HT1080 (cell line): ENCODE measurements around the gene PPP2R5C. TPM values are rescaled to one million over a fixed set of nuclear protein-coding genes. Genes with fewer than 3 reads are reported as not detected.

ENCODE experiments used
- DNase-seq: peaks from one replicate; pipeline ENCODE4 v3.0.0-alpha.2; 2015; ENCODE audit warnings: low read depth
- total RNA-seq: library from RNA; depleted of rRNA; stranded (reverse); fragments of >200 nt; shearing (Covaris generic); gene quantifications from 2 replicates; pipeline ENCODE4 v1.2.3, GENCODE V29; 2014

The PPP2R5C gene
- total RNA-seq, 1 experiment from 2014 or later, result 93.2 TPM

DNA sequence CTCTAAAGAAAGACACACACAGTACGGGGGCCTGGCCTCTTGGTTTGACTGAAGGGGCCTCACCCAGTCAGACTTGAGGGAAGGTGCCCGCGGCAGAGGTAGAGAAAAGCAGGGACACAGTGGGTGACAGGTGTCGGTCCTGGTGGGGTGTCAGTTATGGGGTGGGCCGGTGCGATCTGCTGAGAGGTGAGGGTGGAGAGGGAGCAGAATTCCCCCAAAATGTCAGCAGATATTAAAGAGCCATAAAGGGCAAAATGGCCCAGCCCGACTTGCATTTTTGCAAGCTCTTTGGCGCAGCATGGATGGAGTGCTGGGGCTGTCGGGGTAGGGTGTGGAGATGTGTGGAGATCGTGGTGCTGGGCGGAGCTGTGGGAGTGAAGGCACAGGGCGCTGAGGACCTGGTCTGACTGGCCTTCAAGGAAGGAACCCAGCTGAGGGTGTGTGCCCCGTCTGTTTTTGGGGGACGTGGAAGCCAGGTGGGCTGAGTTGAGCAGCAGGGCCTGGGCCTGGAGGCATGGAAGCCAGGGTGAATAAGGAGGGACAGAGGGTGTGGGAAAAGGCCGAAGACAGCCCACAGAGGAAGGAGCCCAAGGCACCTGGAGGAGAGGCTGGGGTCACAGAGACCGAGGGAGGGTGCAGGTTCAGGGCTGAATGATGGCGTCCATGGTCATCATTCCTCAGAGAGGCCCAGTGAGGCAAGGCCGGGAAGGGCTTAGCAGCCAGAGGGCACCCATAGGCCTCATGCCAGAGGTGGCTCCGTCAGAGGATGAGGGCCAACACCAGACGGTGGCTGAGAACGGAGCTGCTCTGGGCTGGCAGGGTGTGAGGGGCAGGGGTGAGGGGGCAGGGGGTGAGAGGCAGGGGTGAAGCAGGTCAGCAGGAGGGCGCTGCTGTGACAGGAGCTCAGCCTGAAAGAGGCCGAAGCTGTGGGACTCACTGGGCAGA, 154.6 kb downstream of the PPP2R5C start:
- DNase-seq, result no peak

GRCh38 chr14:101916816-101917412, 155.4 kb downstream of the PPP2R5C start:
- no peak for DNase-seq

- no peak for DNase-seq
Observed at GRCh38 chr14:101917413-101918017, 156.0 kb downstream of the PPP2R5C start.

GRCh38 chr14:101918065-101918989, 156.8 kb downstream of the PPP2R5C start:
- DNase-seq, result no peak

- no peak for DNase-seq
Observed at GRCh38 chr14:101920271-101920670, 158.8 kb downstream of the PPP2R5C start.

- DNase-seq, result no peak
Observed at GRCh38 chr14:101922866-101923265, 161.4 kb downstream of the PPP2R5C start.

DNA sequence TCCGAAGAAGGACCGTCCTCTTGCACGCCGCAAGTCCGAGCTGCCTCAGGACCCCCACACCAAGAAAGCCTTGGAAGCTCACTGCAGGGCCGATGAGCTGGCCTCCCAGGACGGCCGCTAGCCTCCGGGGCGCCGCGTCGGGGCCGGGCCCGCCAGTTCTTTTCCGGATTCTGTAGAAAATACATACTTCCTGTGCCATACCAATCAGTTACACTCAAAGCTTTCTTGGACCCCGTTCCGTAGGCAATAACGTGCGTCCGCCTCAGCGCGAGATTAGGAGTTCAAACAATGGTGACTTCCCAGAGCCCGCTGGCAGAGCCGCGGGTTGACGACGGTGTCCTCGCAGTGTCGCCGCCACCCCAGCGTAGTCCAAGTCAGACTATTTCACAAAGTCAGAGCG, 163.6 kb downstream of the PPP2R5C start:
- no peak for DNase-seq

DNA sequence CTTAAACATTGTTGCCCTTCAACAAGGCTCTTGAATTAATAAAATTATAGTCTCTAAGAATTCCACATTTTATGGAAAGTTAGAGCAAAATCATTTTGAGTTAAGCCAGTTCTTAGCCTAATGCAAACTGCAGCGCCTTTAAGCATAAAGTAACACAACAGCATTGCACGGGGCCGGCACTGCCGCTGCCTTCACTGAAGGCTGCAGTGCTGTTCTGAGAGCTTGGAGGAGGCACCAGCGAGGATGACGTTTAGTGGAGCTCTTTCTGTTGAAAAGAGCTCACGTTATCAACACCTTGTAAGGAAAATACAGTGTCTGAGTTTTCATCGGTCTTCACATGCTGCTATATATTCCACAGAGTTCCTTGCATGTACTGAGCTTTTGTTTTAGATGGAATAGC, 164.6 kb downstream of the PPP2R5C start:
- no peak for DNase-seq

GRCh38 chr14:101926620-101927019, 165.1 kb downstream of the PPP2R5C start:
- DNase-seq, result no peak

DNA sequence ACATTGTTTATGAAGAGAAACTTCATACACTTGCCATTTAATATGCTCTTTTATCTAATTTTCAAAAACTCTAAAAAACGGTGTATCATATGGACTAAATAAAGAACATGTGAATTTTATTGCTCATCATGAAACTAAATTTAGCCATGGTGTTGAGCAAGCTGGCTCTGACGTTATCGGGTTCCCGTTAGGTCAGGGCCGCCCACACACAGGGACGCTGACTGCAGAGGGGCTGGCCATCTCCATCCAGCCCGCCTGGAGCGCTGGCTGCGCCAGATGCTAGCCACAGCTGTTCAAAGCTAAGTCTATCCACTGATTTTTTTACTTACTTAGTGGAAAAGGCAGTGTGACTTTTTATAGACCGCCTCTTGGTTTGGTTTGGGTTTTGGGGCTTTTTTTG, 166.3 kb downstream of the PPP2R5C start:
- no peak for DNase-seq

DNA sequence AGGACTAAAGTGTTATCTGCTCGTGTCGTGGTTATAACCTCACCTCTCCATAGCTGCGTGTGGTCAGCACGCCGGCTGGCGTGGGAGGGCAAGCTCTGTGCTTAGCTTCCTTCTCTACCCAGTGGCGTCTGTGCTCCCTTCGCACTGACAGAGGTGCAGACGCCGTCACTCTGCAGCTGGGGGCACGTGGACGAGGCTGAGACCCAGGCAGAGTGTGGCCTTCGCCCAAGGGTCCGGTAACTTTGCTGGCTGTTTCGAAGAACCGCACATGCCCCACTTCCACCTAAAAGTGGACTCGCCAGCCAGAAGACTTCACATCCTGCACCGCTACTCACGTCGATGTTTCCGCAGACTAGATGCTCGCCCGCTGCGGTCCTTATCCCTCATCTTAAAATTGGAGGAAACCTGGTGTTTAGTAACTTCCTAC, 166.9 kb downstream of the PPP2R5C start:
- no peak for DNase-seq

DNA sequence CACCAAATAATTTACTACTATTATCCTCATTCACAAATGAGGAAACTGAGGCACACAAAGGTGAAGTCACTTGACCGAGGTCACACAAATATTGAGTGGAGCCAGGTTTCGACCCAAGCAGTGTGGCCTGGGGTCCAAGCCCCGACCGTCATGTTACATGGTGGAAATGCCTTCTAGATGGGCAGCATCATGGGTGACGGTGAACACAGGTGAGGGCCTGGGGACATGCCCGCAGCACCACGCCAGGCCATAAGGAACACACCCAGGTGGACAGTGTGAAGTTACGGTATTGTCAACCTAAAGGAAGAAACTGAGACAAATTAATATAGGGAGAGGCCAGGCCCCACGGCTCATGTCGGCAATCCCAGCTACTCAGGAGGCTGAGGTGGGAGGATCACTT, 167.6 kb downstream of the PPP2R5C start:
- no peak for DNase-seq

- DNase-seq, result no peak
Observed at GRCh38 chr14:101929946-101930345, 168.4 kb downstream of the PPP2R5C start.

DNA sequence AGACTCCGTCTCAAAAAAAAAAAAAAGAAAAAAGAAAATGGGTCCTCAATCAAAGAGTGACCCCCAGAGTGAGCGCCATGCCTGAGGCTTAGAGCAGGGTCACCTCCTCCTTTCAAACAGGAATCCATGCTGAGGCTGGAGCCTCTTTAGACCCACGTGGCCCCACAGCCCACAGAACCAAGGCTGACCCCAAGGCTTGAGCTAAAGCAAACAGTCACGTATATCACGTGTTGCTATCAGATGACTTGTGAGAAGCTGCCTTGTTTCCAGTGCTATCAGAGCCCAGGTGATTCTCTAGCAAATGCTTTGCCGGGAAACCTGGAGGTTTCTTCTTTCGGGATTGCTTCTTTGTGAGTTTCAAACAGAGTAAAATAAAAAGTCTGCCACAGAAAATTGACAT, 171.2 kb downstream of the PPP2R5C start:
- no peak for DNase-seq

- DNase-seq, result no peak
Observed at GRCh38 chr14:101933209-101933608, 171.7 kb downstream of the PPP2R5C start.

- DNase-seq, result no peak
Observed at GRCh38 chr14:101934601-101935150, 173.2 kb downstream of the PPP2R5C start.

GRCh38 chr14:101937926-101938767, 176.6 kb downstream of the PPP2R5C start:
- DNase-seq, result no peak

GRCh38 chr14:101939646-101940170, 178.2 kb downstream of the PPP2R5C start:
- DNase-seq, result no peak

DNA sequence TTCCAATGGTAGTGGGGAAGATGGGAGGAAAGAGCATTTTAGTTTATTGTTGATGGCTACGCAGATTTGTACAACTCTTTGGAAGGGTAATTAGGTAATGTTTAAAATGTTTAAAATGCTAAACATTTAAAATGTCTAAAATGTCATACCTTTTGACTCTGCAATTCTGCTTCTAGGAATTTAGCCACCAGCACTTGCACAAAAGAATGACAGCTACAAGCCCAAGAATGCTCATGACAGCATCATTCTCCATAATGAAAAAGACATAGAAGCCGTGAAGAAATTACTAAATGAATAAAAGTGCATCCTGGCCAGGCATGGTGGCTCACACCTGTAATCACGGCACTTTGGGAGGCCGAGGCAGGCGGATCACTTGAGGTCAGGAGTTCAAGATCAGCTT, 182.9 kb downstream of the PPP2R5C start:
- no peak for DNase-seq

DNA sequence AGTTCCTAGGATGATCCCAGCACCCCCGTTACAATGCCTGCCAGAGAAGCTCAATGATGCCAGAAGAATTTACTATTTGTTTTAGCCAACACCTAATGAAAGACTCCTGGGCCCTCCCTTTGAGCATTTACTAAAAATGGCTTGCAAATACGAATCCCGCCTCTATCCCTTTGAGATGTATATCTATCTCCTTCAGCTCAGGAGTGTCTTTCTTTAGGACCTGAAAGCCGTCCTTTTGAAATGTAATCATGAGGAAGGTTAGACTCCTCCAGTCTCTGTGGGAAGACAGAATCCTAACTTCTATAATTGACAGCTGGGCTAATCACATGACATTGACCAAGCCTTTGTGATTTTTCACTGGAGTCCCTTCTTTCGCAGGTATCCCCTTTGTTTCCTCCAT, 183.7 kb downstream of the PPP2R5C start:
- DNase-seq, result no peak
